GM21825 (cell line): Measurements from ENCODE around the gene ARHGAP10.

Experiments
- ATAC-seq: cut with Tn5 transposase; IDR thresholded peaks from one replicate; pipeline ENCODE4 v1.9.1; 2021; ENCODE audit warnings: mild to moderate bottlenecking, moderate library complexity; ENCODE audit not compliant: unreplicated experiment

ARHGAP10 gene

DNA sequence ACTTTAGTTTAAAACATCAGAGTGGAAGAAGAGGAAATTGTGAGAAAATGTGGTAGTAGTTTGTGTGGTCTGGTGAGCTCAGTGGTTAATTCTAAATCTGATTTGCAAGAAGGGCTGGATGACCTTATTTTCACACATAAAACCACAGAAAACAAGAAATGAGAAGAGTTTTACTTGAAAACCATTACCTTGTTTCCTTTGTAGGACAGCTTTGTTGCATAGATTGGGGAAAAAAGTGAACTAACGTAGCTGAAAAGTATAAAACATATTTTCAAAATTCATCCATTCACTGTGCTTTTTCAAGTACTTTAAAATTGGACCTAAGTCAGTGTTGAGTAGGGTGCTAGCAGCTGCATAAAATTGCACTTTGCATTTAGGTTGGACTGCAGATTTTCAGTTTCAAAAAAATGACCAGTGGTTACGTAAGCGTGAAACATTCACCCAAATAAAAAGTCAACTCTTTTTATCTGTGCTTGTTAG is 211.3 kb downstream of the ARHGAP10 start:
- ATAC-seq, result peak; percentile 93

- ATAC-seq, result peak; percentile 36
Observed at GRCh38 chr4:147944249-147944648, 212.4 kb downstream of the ARHGAP10 start.

DNA sequence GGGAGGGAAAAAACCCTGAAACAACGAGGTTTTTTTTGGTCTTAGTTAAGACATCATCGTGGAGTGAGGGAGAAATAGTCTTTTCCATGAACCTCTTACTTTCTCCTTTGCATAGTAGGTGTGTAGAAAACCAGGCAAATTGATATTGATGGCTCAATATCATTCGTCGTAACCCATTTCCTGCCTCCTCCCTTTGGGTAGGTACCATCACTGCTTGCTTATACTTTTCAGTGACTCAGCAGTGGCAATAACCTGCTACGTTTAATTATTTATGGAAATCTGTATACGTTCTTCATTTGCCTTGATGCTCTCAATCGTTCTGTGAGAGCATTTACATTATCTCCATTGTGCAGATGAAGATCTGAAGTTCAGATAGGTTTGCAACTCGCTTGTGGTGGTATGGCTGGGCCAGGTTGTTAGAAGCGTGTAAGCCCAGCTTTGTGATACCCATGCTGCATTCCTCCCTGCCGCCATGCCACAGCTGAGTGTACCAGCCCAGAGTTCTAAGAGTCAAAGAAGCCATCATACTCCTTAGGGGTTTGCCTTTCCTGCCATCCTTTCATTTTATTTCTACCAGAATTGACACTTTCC is 212.9 kb downstream of the ARHGAP10 start:
- ATAC-seq, result no peak

DNA sequence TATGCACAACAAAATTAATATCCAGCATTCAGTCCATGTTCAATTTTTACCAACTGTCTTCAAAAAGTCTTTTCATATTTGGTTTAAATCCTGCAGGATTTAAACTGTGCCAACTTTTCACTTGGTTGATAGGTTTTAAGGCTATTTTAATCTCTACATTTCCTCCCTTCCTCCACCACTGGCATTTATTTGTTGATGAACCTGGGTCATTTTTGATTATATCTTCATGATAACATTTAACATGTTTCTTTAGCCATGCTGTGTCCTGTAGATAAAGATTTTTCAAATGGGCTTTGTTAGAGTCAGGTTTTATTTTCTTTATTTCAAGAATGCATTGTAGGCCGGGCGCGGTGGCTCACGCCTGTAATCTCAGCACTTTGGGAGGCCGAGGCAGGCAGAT is 216.4 kb downstream of the ARHGAP10 start:
- no peak for ATAC-seq

DNA sequence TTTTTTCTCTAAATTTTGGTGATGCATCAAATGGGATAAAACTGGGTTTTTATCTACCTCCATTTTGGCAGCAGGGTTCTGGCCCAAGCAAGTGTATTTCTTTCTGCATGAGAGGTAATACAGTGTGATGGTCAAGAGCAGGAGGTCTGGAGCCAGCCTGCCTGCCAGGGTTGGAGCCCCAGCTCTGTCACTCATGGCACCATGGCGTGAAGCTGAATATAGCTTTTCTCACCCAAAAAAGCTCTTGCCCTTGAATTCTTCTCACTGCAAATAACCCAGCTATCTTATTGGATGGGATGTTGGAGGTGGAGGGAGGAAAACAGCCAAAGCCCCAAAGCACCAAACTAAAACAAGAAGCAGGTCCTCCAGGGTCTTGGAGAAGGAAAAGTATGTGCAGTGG is 218.4 kb downstream of the ARHGAP10 start:
- no peak for ATAC-seq

DNA sequence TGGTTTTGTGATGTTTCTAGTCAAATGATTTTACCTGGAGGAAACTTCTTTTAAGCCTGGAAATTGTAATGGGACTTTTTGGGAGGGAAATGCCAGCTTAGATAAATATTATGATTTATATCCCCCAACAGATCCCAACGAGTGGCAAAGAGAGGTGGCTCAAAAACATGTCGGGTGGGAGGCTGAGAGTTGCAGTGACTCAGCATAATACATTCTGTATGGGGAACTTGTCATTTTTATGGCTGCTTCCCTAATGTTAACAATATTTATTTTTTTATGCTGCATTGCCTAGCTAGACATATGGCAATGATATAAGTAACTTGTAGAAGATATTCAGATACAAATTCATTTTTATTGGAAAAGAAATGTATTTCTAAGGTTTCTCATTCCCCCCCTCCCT is 219.0 kb downstream of the ARHGAP10 start:
- no peak for ATAC-seq

GRCh38 chr4:147954850-147955249 is 223.0 kb downstream of the ARHGAP10 start:
- no peak for ATAC-seq

- no peak for ATAC-seq
Observed at GRCh38 chr4:147955827-147956558, 224.1 kb downstream of the ARHGAP10 start.

DNA sequence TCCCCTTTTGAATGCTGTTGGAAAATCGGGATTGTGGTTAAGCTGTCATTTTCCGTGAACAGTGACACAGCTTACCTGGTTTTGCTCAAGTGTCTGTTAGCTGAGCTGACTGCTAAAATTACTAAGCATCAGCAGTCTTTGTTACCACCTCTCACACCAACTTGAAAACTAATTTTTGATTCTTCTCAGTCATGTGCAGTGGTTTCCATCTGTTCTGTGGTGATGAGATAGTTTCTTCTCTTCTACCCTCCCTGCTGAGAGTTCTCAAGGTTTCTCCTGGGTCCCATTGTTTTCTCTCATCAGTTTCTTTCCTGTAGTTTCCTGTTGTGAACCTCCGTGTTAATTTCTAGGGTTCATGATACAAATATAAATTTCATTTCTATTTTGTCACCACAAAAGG is 225.6 kb downstream of the ARHGAP10 start:
- ATAC-seq, result no peak

DNA sequence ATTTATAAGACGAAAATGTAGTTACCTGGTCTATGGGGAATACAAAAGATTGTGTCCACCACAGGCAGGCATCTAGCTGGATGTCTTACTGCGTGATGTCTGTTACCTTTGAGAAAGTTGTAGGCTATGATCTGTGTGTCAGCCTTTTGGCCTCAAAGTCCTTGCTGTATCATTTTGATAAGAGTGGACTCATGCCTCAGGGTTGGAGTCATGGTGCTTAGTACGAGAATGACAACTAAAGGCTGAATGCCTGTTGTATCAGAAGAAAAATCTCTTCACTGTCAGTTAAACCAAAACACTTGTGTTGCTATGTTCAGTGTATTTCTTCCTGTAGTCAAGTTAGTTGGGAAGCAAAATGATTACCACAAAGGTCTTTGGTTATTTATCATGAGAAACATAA is 226.2 kb downstream of the ARHGAP10 start:
- no peak for ATAC-seq

GRCh38 chr4:147958489-147959065 is 226.7 kb downstream of the ARHGAP10 start:
- no peak for ATAC-seq

GRCh38 chr4:147960971-147961370 is 229.1 kb downstream of the ARHGAP10 start:
- peak; percentile 75 for ATAC-seq

- ATAC-seq, result no peak
Observed at GRCh38 chr4:147963839-147964238, 232.0 kb downstream of the ARHGAP10 start.

GRCh38 chr4:147964266-147964880 is 232.5 kb downstream of the ARHGAP10 start:
- no peak for ATAC-seq

- ATAC-seq, result no peak
Observed at GRCh38 chr4:147965056-147965455, 233.2 kb downstream of the ARHGAP10 start.

- no peak for ATAC-seq
Observed at GRCh38 chr4:147965873-147966272, 234.0 kb downstream of the ARHGAP10 start.

GRCh38 chr4:147968641-147969040 is 236.8 kb downstream of the ARHGAP10 start:
- ATAC-seq, result no peak

DNA sequence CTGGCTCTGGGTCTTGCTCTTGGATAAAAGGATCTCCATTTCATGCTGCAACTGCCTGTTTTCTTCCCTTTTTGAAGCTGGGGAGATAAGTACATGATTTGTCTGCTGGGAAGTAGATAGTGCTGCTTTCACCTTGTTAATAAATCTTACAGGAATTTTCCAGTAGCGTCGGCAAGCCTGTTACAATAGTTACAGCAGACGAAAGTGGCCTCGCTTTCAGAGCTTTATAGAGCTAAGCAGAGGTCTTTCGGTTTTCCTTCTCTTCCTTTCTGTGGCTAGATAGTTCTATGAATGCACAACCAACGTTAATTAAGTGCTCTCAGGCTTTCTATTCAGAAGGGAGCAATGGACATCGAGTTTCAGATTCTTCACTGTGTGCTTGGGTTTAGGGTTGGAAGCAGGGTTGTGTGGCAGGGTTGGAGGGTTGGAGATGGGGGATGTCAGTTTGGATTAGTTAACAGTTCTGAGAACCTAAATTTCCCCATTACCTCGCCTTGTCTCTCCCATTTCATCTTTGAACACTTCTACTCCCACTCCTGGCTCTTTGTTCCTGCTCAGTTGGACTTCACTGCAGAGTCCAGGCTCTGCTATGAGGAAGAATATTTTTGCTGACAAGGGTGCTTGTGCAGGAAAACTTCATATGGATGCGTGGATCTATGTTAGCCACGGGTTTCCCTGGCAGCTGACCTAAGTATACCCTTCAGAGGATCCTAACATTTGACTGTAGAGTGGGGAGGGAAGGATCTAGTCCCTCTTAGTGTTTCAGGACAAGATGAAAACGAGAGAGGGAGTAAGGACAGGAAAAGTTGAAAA is 237.9 kb downstream of the ARHGAP10 start:
- peak; percentile 52 for ATAC-seq

DNA sequence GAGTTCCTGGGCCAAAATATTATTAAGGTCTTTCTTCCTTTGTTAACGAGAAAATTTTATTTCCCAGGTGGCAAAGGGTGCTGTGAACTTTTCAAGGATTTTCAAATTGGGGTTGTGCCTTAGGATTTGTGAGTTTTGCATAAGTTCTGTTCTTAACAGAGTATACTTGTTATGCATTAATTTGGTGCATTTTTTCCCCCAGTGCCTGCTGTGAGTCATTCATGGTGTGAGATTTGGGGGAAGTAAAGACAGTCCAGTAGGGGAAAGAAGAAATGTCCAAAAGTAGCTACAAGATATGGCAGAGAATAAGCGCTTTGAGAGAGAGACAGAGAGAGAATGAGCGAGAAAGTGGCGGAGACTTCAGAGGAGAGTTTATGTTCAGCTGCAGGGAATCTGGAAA is 239.2 kb downstream of the ARHGAP10 start:
- no peak for ATAC-seq

- no peak for ATAC-seq
Observed at GRCh38 chr4:147975325-147975724, 243.4 kb downstream of the ARHGAP10 start.
